ENCODE measurements around the gene CARD11.

Gene CARD11

DNA sequence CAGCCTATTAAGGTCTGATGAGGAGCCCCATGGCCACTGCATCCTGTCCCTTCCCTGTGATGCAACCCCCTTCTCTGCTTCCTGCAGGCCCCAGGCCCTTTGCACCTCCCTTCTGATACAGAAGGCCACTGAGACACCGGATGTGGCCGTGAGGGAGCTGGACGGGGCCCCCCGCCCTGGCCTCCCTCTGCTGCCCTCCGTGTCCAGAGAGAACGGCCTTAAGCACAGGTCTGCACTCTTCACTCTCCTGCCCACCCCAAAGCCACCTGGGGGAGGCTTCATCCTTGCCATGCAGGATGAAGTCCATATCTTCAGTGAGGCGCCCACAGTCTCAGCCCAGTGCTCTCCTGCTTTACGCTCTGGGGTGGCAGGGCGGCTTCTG lies 112.6 kb downstream of the CARD11 start:
- H3K36me3 ChIP-seq, result no peaks in the 10 kb centered on the region
- TF ChIP-seq, protein P1, sequence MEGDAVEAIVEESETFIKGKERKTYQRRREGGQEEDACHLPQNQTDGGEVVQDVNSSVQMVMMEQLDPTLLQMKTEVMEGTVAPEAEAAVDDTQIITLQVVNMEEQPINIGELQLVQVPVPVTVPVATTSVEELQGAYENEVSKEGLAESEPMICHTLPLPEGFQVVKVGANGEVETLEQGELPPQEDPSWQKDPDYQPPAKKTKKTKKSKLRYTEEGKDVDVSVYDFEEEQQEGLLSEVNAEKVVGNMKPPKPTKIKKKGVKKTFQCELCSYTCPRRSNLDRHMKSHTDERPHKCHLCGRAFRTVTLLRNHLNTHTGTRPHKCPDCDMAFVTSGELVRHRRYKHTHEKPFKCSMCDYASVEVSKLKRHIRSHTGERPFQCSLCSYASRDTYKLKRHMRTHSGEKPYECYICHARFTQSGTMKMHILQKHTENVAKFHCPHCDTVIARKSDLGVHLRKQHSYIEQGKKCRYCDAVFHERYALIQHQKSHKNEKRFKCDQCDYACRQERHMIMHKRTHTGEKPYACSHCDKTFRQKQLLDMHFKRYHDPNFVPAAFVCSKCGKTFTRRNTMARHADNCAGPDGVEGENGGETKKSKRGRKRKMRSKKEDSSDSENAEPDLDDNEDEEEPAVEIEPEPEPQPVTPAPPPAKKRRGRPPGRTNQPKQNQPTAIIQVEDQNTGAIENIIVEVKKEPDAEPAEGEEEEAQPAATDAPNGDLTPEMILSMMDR (IDR thresholded peaks at IDR 0.05; ENCODE audit: low read depth, low read length), result no peak

DNA sequence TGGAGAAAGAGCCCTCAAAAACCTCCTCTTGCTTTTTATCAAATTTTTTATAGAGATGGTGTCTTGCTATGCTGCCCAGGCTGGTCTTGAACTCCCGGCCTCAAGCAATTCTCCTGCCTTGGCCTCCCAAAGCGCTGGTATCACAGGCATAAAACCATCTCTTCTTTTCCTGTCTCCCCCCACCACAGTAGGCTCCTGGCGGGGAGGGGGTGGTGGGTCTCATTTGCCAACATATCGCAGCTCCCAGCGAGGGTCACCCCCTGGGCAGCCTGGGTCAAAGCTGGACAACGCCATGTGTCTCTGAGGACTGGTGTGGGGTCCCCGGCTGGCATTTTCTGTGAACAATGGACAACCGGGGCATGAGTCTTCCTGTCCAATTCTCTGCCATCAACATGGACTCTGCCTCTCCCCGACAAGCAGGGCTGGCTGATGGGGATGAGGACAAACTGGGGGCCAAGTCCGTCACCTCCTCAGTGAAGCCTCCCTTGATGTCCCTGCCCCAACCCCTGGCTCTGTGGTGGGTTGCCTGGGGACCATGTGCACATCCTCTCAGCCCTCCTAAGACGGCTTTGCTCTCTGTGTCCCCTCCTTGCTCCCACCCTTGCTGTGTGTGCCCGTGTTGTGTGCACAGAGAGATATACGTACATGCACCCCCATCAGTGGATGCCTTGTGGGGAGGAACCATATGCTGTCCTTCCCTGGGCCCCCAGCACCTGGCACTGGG lies 113.2 kb downstream of the CARD11 start:
- TF ChIP-seq, protein P1 (IDR thresholded peaks at IDR 0.05; ENCODE audit: low read depth, low read length), result no peak
- Histone ChIP-seq H3K27ac (no peak overlapping the region), H3K27me3 (ENCODE audit: insufficient read depth, low read depth, severe bottlenecking) (no peaks in the 10 kb centered on the region), H3K4me3 (ENCODE audit: low read depth, low read length) (no peak overlapping the region), H3K9me3 (ENCODE audit: severe bottlenecking) (no peaks in the 10 kb centered on the region), H3K36me3 (no peaks in the 10 kb centered on the region)
- no peak for DNase-seq

More for the DNA sequence above, 112.6 kb downstream of the CARD11 start:
- no peaks in the 10 kb centered on the region for H3K27me3 ChIP-seq (ENCODE audit: insufficient read depth, low read depth, severe bottlenecking)
- no peak overlapping the region for H3K27ac ChIP-seq
- no peak for DNase-seq
- H3K4me3 ChIP-seq (ENCODE audit: low read depth, low read length), result no peak overlapping the region
- no peaks in the 10 kb centered on the region for H3K9me3 ChIP-seq (ENCODE audit: severe bottlenecking)

DNA sequence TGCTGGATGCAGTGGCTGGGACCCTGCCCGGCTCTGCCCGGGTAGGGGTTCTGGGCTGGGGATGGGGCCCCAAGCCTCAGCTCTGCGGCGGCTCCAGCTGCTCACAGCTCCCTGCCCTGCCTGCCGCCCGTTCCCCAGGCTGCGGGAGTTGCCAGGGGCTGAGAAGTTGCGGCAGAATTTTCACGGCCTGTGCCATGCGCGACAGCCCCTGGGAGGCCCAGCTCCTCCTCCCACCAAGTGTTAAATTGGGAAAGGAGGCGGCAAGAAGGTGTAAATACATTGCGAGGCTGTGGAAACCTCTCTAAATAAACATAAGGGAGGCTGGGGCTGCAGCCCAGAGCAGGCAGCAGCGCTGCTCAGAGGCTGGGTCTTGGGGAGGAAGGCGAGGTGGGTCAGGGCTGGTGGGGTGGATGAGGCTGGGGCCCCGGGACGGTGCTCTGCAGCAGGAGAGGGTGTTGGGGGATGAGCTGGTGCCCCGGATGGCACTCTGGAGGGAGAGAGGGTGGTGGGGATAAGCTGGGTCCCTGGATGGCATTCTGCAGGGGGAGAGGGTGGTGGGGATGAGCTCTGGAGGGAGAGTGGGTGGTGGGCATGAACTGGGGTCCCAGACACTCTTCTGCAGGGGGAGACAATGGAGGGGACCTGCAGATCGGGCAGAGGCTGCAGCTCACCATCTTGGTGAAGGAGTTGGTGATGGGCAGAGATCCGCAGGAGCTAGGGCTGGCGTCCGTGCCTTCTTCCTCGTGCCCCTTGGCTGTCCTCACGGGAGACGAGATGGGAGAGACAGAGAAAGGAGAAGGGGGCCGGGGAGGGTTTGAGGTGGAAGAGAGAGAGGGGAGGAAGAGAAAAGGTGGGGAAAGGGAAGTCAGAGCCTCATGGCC lies 114.1 kb downstream of the CARD11 start:
- TF ChIP-seq, protein P1 (IDR thresholded peaks at IDR 0.05; ENCODE audit: low read depth, low read length), result no peak

GRCh38 chr7:2928613-2929311 lies 114.9 kb downstream of the CARD11 start:
- no peak overlapping the region for H3K27ac ChIP-seq
- no peak overlapping the region for H3K4me3 ChIP-seq (ENCODE audit: low read depth, low read length)
- no peak for DNase-seq
- H3K9me3 ChIP-seq (ENCODE audit: severe bottlenecking), result no peaks in the 10 kb centered on the region
- TF ChIP-seq, protein P1 (IDR thresholded peaks at IDR 0.05; ENCODE audit: low read depth, low read length), result no peak
- H3K36me3 ChIP-seq, result no peaks in the 10 kb centered on the region
- no peaks in the 10 kb centered on the region for H3K27me3 ChIP-seq (ENCODE audit: insufficient read depth, low read depth, severe bottlenecking)

More for the DNA sequence above, 114.1 kb downstream of the CARD11 start:
- H3K36me3 ChIP-seq, result no peaks in the 10 kb centered on the region
- no peak for DNase-seq
- H3K4me3 ChIP-seq (ENCODE audit: low read depth, low read length), result no peak overlapping the region
- no peaks in the 10 kb centered on the region for H3K9me3 ChIP-seq (ENCODE audit: severe bottlenecking)
- no peaks in the 10 kb centered on the region for H3K27me3 ChIP-seq (ENCODE audit: insufficient read depth, low read depth, severe bottlenecking)
- no peak overlapping the region for H3K27ac ChIP-seq

DNA sequence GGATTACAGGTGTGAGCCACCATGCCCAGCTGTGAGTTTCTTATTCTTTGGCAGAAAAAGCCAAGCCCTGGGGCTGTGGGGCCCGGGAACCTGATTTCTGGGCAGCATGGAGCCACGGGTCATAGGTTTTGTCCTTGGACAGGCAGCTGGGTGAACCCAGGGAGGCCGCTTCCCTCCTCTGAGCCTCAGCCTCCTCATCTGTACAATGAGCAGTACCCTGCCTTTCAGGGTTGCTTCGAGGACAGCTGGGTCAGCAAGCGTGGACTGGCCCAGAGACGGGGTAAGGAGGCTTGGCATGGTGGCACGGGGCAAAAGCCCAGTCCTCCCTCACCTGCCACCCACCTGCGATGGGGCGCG lies 115.4 kb downstream of the CARD11 start:
- no peak for DNase-seq
- H3K36me3 ChIP-seq, result no peaks in the 10 kb centered on the region
- no peaks in the 10 kb centered on the region for H3K9me3 ChIP-seq (ENCODE audit: severe bottlenecking)
- H3K27me3 ChIP-seq (ENCODE audit: insufficient read depth, low read depth, severe bottlenecking), result no peaks in the 10 kb centered on the region
- no peak overlapping the region for H3K4me3 ChIP-seq (ENCODE audit: low read depth, low read length)
- H3K27ac ChIP-seq, result no peak overlapping the region
- TF ChIP-seq, protein P1 (IDR thresholded peaks at IDR 0.05; ENCODE audit: low read depth, low read length), result no peak

Data from WERI-Rb-1 (cell line).